Neural crest cell (in vitro differentiated cells): ENCODE data around the gene SLC25A23. TPM values are rescaled to one million over a fixed set of nuclear protein-coding genes. Genes with fewer than 3 reads are reported as not detected.

Experiments
- DNase-seq: peaks from one replicate; pipeline ENCODE4 v3.0.0; 2021; ENCODE audit warnings: low read depth, mixed read lengths, low spot score
- H3K27ac Mint-ChIP-seq: one replicate; pipeline ENCODE4 v1.8.0; 2021; ENCODE audit warnings: mild to moderate bottlenecking, mixed read lengths; ENCODE audit not compliant: unreplicated experiment
- H3K27me3 Mint-ChIP-seq: 2 replicates; pipeline ENCODE4 v1.8.0; 2021; ENCODE audit warnings: low read depth, mild to moderate bottlenecking, mixed read lengths
- H3K36me3 Mint-ChIP-seq: 2 replicates; pipeline ENCODE4 v1.8.0; 2021; ENCODE audit warnings: low read depth, mild to moderate bottlenecking, mixed read lengths
- H3K4me1 Mint-ChIP-seq: 2 replicates; pipeline ENCODE4 v1.8.0; 2021; ENCODE audit warnings: mixed read lengths
- H3K4me3 Mint-ChIP-seq: one replicate; pipeline ENCODE4 v1.8.0; 2021; ENCODE audit warnings: mild to moderate bottlenecking, mixed read lengths
- H3K9me3 Mint-ChIP-seq: 2 replicates; pipeline ENCODE4 v1.8.0; 2021; ENCODE audit warnings: mixed read lengths
- CTCF ChIP-seq: fragments of 200-600 bp; sonication (generic); conservative IDR thresholded peaks from 2 replicates; pipeline ENCODE4 v1.5.0; 2021; ENCODE audit warnings: antibody characterized with exemption, mild to moderate bottlenecking
- total RNA-seq: library from RNA; stranded (reverse); gene quantifications from 2 replicates; pipeline ENCODE4 v1.2.1, GENCODE V29; 2021

The SLC25A23 gene
- total RNA-seq, 1 donor from 2014 or later, result 72.2 TPM

GRCh38 chr19:6472713-6473112 is 13.1 kb upstream of the SLC25A23 start:
- peaks cover 55% of the 10 kb centered on the region for H3K27me3 Mint-ChIP-seq
- TF ChIP-seq CTCF, result no peak
- no peak overlapping the region for H3K4me3 Mint-ChIP-seq
- no peaks in the 10 kb centered on the region for H3K9me3 Mint-ChIP-seq
- no peak overlapping the region for H3K27ac Mint-ChIP-seq
- H3K36me3 Mint-ChIP-seq, result no peaks in the 10 kb centered on the region
- peaks cover 7% of the 10 kb centered on the region for H3K4me1 Mint-ChIP-seq
- no peak for DNase-seq

GRCh38 chr19:6471076-6471475 is 11.5 kb upstream of the SLC25A23 start:
- peaks cover 3% of the 10 kb centered on the region for H3K4me1 Mint-ChIP-seq
- peaks cover 64% of the 10 kb centered on the region for H3K27me3 Mint-ChIP-seq
- H3K27ac Mint-ChIP-seq, result no peak overlapping the region
- no peak overlapping the region for H3K4me3 Mint-ChIP-seq
- no peak for TF ChIP-seq CTCF
- H3K36me3 Mint-ChIP-seq, result no peaks in the 10 kb centered on the region
- DNase-seq, result no peak
- no peaks in the 10 kb centered on the region for H3K9me3 Mint-ChIP-seq

- H3K4me3 Mint-ChIP-seq, result no peak overlapping the region
- TF ChIP-seq CTCF, result no peak
- no peak overlapping the region for H3K27ac Mint-ChIP-seq
- peaks cover 64% of the 10 kb centered on the region for H3K27me3 Mint-ChIP-seq
- no peaks in the 10 kb centered on the region for H3K9me3 Mint-ChIP-seq
- DNase-seq, result no peak
- H3K36me3 Mint-ChIP-seq, result no peaks in the 10 kb centered on the region
- no peaks in the 10 kb centered on the region for H3K4me1 Mint-ChIP-seq
Observed at GRCh38 chr19:6470173-6470572, 10.6 kb upstream of the SLC25A23 start.

GRCh38 chr19:6467384-6467783 is 7.8 kb upstream of the SLC25A23 start:
- Mint-ChIP-seq H3K27ac (no peak overlapping the region), H3K4me1 (peaks cover under 1% of the 10 kb centered on the region), H3K4me3 (no peak overlapping the region), H3K9me3 (no peaks in the 10 kb centered on the region), H3K27me3 (peaks cover 78% of the 10 kb centered on the region), H3K36me3 (no peaks in the 10 kb centered on the region)
- no peak for DNase-seq
- no peak for TF ChIP-seq CTCF

- DNase-seq, result no peak
- no peaks in the 10 kb centered on the region for H3K9me3 Mint-ChIP-seq
- no peak for TF ChIP-seq CTCF
- no peak overlapping the region for H3K4me3 Mint-ChIP-seq
- peaks cover 4% of the 10 kb centered on the region for H3K4me1 Mint-ChIP-seq
- no peak overlapping the region for H3K27ac Mint-ChIP-seq
- H3K27me3 Mint-ChIP-seq, result peaks cover 83% of the 10 kb centered on the region
- H3K36me3 Mint-ChIP-seq, result no peaks in the 10 kb centered on the region
Observed at GRCh38 chr19:6466526-6467248, 7.1 kb upstream of the SLC25A23 start.
